DND-41 (cell line): ENCODE results near the gene ZBTB49.

Source experiments
- ATAC-seq: fragments of 200-7000 bp; cut with Tn5 transposase; 3 replicates; pipeline ENCODE4 v1.9.1; 2021; ENCODE audit warnings: low read depth; ENCODE audit not compliant: insufficient read depth
- DNase-seq: peaks from one replicate; pipeline ENCODE4 v3.0.0-alpha.2; 2020
- H2AFZ ChIP-seq: 2 replicates; pipeline ENCODE4 v1.6.0; 2012; ENCODE audit warnings: low read depth, low read length
- H3K27ac ChIP-seq: 2 replicates; pipeline ENCODE4 v1.5.1; 2012; ENCODE audit warnings: low read length, inconsistent platforms
- H3K27me3 ChIP-seq: fragments of 200-600 bp; sonication (generic); 2 replicates; pipeline ENCODE4 v1.6.0; 2012; ENCODE audit warnings: low read length, mild to moderate bottlenecking, inconsistent platforms; ENCODE audit not compliant: insufficient read depth, poor library complexity
- H3K36me3 ChIP-seq: 2 replicates; pipeline ENCODE4 v1.5.1; 2012; ENCODE audit warnings: low read length, inconsistent platforms; ENCODE audit not compliant: insufficient read depth
- H3K4me1 ChIP-seq: 2 replicates; pipeline ENCODE4 v1.5.1; 2012; ENCODE audit warnings: mild to moderate bottlenecking, low read length; ENCODE audit not compliant: insufficient read depth
- H3K4me2 ChIP-seq: 2 replicates; pipeline ENCODE4 v1.6.0; 2012; ENCODE audit warnings: mild to moderate bottlenecking, moderate library complexity, low read length, inconsistent platforms; ENCODE audit not compliant: insufficient read depth
- H3K4me3 ChIP-seq, 2 experiments: fragments of 200-600 bp in 1 of 2; shearing (Covaris generic) in 1 of 2; 2 replicates each; pipeline ENCODE4 v1.5.1; 2012 to 2016; ENCODE audit warnings: inconsistent platforms in 2 of 2, low read length in 2 of 2, mild to moderate bottlenecking in 2 of 2, low read depth in 1 of 2, moderate library complexity in 1 of 2
- H3K79me2 ChIP-seq: 2 replicates; pipeline ENCODE4 v1.6.0; 2012; ENCODE audit warnings: low read length, inconsistent platforms; ENCODE audit not compliant: insufficient read depth
- H3K9ac ChIP-seq: 2 replicates; pipeline ENCODE4 v1.6.0; 2012; ENCODE audit warnings: low read depth, mild to moderate bottlenecking, inconsistent platforms, low read length, moderate library complexity
- H3K9me3 ChIP-seq: 2 replicates; pipeline ENCODE4 v1.5.1; 2012; ENCODE audit warnings: low read length, moderate library complexity, mild to moderate bottlenecking, inconsistent platforms; ENCODE audit not compliant: insufficient read depth, severe bottlenecking
- H4K20me1 ChIP-seq: 2 replicates; pipeline ENCODE4 v1.6.0; 2012; ENCODE audit warnings: low read length; ENCODE audit not compliant: insufficient read depth
- EZH2 ChIP-seq: IDR thresholded peaks from 3 replicates; pipeline ENCODE4 v1.6.1; 2012; ENCODE audit warnings: borderline replicate concordance, low read depth, mild to moderate bottlenecking, moderate library complexity, low read length, inconsistent platforms; ENCODE audit not compliant: severe bottlenecking
- TF ChIP-seq, protein P1 (sequence below): IDR thresholded peaks from 2 replicates; pipeline ENCODE4 v1.5.1; 2012; ENCODE audit warnings: borderline replicate concordance, low read length, moderate library complexity, mild to moderate bottlenecking; ENCODE audit not compliant: poor library complexity, severe bottlenecking; ENCODE audit errors: extremely low read depth

The ZBTB49 gene

DNA sequence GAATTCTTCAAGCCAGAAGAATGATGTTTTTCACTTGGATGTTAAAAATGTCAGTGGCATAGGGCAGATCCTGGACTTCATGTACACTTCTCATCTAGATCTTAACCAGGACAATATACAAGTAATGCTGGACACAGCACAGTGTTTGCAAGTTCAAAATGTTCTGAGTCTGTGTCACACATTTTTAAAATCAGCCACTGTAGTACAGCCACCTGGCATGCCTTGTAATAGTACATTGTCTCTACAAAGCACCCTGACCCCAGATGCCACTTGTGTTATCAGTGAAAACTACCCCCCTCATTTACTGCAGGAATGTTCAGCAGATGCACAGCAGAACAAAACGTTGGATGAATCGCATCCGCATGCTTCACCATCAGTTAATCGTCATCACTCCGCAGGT lies 11.9 kb downstream of the ZBTB49 start:
- DNase-seq (no peak), ATAC-seq (no peak)
- Histone ChIP-seq H3K79me2 (peaks cover 22% of the 10 kb centered on the region), H2AFZ (no peak overlapping the region), H3K4me2 (no peak overlapping the region), H3K4me1 (no peaks in the 10 kb centered on the region), H3K9me3 (no peaks in the 10 kb centered on the region), H3K36me3 (peaks cover 38% of the 10 kb centered on the region), H3K9ac (no peak overlapping the region), H4K20me1 (peaks cover 11% of the 10 kb centered on the region; the same call in 1 of the 2 replicates), H3K27ac (no peak overlapping the region), H3K27me3 (no peaks in the 10 kb centered on the region), H3K4me3 (no peak overlapping the region)
- TF ChIP-seq EZH2, result no peak
- TF ChIP-seq, protein P1, sequence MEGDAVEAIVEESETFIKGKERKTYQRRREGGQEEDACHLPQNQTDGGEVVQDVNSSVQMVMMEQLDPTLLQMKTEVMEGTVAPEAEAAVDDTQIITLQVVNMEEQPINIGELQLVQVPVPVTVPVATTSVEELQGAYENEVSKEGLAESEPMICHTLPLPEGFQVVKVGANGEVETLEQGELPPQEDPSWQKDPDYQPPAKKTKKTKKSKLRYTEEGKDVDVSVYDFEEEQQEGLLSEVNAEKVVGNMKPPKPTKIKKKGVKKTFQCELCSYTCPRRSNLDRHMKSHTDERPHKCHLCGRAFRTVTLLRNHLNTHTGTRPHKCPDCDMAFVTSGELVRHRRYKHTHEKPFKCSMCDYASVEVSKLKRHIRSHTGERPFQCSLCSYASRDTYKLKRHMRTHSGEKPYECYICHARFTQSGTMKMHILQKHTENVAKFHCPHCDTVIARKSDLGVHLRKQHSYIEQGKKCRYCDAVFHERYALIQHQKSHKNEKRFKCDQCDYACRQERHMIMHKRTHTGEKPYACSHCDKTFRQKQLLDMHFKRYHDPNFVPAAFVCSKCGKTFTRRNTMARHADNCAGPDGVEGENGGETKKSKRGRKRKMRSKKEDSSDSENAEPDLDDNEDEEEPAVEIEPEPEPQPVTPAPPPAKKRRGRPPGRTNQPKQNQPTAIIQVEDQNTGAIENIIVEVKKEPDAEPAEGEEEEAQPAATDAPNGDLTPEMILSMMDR, result no peak

DNA sequence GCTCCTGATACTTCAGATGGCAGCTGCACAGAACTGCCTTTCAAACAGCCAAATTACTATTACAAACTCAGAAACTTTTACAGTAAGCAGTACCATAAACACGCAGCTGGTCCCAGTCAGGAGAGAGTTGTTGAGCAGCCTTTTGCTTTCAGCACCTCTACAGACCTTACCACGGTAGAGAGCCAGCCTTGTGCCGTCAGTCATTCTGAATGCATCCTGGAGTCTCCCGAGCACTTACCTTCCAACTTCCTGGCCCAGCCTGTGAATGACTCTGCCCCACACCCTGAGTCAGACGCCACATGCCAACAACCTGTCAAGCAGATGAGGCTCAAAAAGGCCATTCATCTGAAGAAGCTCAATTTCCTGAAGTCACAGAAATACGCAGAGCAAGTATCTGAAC lies 12.4 kb downstream of the ZBTB49 start:
- peaks cover 42% of the 10 kb centered on the region for H3K36me3 ChIP-seq
- no peaks in the 10 kb centered on the region for H3K9me3 ChIP-seq
- ATAC-seq (no peak), DNase-seq (no peak)
- no peaks in the 10 kb centered on the region for H3K27me3 ChIP-seq
- H3K4me1 ChIP-seq, result no peaks in the 10 kb centered on the region
- no peak overlapping the region for H3K4me3 ChIP-seq
- peaks cover 11% of the 10 kb centered on the region; the same call in 1 of the 2 replicates for H4K20me1 ChIP-seq
- no peak overlapping the region for H2AFZ ChIP-seq
- H3K4me2 ChIP-seq, result no peak overlapping the region
- H3K9ac ChIP-seq, result no peak overlapping the region
- TF ChIP-seq, protein P1, result no peak
- TF ChIP-seq EZH2, result no peak
- no peak overlapping the region for H3K27ac ChIP-seq
- peaks cover 19% of the 10 kb centered on the region for H3K79me2 ChIP-seq

DNA sequence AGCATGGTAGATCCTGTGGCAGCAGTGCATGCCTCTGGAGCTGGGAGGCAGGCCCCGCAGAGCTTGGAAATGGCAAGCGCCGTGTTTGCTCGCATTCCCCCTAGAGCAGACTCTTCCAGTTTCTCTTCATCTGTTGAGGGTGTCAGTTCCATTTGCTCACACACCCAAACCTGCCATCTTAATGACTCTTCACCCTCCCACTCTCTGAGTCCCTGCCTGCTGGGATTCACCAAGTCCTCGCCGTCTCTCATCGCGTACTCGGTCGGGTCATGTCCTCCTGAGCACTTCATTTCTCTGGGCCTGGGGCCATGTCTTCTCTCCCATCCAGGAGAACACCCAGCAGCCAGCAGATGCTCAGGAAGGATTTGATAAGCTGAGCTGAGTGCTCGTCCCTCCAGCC lies 16.9 kb downstream of the ZBTB49 start:
- no peaks in the 10 kb centered on the region for H3K27me3 ChIP-seq
- no peak overlapping the region for H3K9ac ChIP-seq
- no peak for TF ChIP-seq EZH2
- H3K79me2 ChIP-seq, result no peaks in the 10 kb centered on the region; the same call in 1 of the 2 replicates
- no peak overlapping the region for H3K27ac ChIP-seq
- H3K36me3 ChIP-seq, result peaks cover 44% of the 10 kb centered on the region
- no peaks in the 10 kb centered on the region for H4K20me1 ChIP-seq
- no peaks in the 10 kb centered on the region for H3K4me1 ChIP-seq
- no peak overlapping the region for H2AFZ ChIP-seq
- no peak for ATAC-seq
- H3K4me3 ChIP-seq, result no peak overlapping the region
- H3K4me2 ChIP-seq, result no peak overlapping the region
- no peak for DNase-seq
- H3K9me3 ChIP-seq, result no peaks in the 10 kb centered on the region

DNA sequence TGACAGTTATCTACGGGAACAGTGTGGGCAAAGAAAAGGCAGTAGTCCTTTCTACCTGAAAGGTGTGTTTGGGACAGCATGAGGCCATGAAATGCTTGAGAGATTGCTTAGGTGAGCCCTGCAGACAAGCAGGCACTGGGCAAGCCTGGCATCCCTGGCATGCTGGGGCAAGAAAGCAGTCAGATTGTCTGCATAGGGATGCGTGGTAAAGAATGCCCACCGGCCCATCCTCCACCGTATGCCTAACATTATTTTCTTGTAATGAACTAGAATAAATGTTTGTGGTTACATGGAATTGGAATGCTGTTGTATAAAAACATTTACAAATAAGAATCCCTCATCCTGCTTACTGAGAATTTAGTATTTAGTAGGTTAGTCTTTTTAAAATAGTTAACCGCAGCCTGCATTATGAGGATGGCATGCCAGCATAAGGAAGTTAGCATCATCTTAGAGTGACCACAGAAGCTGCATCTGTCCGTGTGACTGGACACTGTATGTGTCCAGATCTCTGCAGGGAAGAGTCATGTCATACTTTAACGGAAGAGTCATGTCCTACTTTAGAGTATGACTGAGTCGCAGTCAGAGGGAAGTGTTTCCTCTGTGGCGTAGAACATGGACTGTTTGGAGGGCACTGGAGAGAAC lies 18.9 kb downstream of the ZBTB49 start:
- ATAC-seq (no peak), DNase-seq (no peak)
- H3K9ac ChIP-seq, result no peak overlapping the region
- no peak overlapping the region for H3K4me3 ChIP-seq
- TF ChIP-seq, protein P1, result no peak
- TF ChIP-seq EZH2, result no peak
- H3K27ac ChIP-seq, result no peak overlapping the region
- no peak overlapping the region for H3K4me2 ChIP-seq
- no peaks in the 10 kb centered on the region; the same call in 1 of the 2 replicates for H3K79me2 ChIP-seq
- H3K27me3 ChIP-seq, result no peaks in the 10 kb centered on the region
- no peaks in the 10 kb centered on the region for H4K20me1 ChIP-seq
- H2AFZ ChIP-seq, result no peak overlapping the region
- H3K9me3 ChIP-seq, result no peaks in the 10 kb centered on the region
- no peaks in the 10 kb centered on the region for H3K4me1 ChIP-seq
- H3K36me3 ChIP-seq, result peaks cover 43% of the 10 kb centered on the region
